ENCODE data around the gene MOB3B.

DNA sequence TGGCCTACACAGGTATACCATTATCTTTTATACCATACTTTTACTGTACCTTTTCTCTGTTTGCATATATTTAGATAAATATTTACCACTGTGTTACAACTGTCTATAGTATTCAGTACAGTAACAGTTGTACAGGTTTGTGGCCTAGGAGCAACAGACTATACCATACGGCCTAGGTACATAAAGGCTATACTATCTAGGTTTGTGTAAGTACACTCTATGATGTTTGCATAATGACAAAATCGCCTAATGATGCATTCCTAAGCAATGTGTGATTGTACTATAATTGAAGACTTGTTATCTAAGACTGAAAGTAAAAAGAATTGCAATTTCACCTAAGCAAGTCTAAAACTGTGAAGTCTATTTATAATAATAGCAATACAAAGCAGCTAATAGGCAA is 39.8 kb upstream of the MOB3B start:
- TF ChIP-seq PRDM1 (tag by site-specific recombination; IDR thresholded peaks at IDR 0.05) (no peak), ZNF785 (tag by site-specific recombination; IDR thresholded peaks at IDR 0.05) (no peak), ZNF146 (tag by site-specific recombination; IDR thresholded peaks at IDR 0.05) (no peak)

All from HEK293 (cell line).